ENCODE results near the gene SLC9A7.
"Not testable (repeated sequence)": the region's sequence is repeated elsewhere in the genome, so short reads cannot be mapped to it uniquely, and the experiment has no call there.

SLC9A7 gene

DNA sequence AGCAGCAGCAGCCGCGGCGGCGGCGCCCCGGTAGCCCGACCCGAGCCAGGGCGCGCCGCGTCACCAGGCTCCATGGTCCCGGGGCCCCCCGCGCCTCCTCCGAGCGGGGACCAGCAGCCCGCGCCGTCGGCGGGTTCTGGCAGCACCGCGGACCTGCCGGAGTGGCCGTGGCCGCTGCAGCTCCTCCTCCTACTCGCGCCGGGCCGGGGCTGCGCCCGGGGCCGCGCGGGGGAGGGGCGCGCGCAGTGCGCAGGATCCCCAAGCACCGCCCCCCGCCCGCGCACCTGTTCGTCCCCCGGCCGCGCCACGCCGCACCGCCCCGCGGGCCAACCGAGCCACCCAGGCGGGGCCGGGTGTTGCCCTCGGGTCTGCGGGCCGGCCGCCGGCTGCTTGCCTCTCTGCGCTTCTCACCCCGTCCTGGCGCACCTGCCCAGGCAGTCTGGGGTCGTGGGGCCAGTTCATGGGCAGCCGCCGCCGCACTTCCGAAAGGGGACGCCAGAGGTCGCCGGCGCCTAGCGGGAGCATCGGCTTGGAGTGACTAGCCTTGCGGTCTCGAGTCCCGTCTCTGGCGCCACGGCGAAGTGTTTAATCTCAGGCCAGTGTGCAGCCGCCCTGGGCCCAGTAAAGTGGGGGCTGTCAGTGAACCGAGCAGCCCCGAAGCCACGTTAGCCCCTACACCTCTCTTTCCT is at the start of gene SLC9A7:
TSS of gene SLC9A7 (minus strand) at position 163 of the 689 bp plus-strand sequence. CDS start at position 74, 89 bp downstream.
- DNase-seq: peak; percentile 65

DNA sequence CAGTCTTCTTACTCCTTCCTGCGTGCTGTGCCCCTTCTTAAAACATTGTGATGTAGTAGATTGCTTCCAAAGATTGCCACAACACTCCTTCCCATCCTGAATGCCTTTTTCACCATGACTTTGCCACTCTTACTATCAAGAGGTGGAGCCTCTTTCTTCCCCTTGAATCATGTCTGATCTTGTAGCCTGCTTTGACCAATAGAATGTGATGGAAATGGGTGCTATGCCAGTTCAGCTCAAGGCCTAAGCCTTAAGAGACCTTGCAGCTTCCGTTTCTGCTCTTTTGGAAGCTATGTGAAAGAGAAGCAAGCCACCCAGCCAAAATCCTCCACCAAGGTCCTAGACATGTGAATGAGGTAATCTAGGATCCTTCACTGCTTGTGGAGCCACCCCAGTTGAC is 46.4 kb upstream of the SLC9A7 start:
- DNase-seq: no peak

DNA sequence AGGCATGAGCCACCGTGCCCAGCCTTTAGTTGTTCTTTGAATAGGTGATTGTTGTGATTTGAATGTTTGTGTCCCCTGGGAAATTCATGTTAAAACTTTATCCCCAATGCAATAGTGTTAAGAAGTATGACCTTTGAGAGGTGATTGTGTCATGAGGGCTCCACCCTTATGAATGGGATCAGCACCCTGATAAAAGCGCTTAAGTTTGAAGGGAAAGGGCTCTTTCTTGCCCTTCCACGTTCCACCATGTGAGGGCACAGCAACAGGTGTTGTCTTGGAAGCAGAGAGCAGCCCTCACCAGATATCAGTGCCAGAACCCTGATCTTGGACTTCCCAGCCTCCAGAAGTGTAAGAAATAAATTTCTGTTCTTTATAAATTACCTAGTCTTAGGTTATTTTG is 44.2 kb upstream of the SLC9A7 start:
- DNase-seq: no peak

GRCh38 chrX:46796574-46797191 is 37.8 kb upstream of the SLC9A7 start:
- peak; percentile 62 for DNase-seq

GRCh38 chrX:46793386-46794143 is 34.6 kb upstream of the SLC9A7 start:
- no peak for DNase-seq

DNA sequence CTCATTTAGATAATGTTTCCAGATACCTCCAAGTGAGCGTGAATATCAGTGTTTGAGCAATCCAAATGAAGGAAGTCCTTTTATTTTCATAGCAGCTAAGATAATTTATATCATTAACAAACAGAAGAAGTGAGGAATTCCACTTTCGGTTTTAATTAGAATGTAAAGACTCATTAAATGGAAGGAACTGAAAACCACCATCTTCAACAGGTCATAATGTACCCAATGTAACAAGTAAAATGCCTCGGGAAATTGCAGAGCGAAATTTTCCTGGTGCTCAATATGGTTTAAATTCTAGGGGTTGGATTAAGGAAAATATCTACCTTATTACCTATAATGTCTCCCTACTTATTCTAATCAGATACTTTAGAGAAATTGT is 33.9 kb upstream of the SLC9A7 start:
- DNase-seq: no peak

- DNase-seq: no peak
Measured at GRCh38 chrX:46791927-46792809, 33.2 kb upstream of the SLC9A7 start.

DNA sequence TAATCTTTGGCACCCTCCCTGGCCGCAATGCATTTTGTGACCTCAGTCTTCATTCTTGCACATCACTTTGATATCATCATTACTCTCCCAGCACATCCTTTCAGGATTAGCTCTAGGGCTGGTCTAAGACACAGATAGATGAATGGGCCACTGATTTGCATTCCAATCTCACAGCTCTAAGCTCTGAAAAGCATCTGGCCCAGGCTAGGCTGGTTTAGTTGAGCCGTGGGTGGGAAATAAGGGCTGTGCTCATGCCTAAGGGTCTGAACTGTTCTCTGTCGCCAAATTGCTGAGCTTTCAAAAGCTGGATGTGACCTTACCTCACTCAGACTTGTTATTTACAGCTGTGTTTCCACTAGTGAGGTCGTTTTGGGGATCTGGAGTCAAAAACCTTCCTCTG is 30.0 kb upstream of the SLC9A7 start:
- DNase-seq: no peak

DNA sequence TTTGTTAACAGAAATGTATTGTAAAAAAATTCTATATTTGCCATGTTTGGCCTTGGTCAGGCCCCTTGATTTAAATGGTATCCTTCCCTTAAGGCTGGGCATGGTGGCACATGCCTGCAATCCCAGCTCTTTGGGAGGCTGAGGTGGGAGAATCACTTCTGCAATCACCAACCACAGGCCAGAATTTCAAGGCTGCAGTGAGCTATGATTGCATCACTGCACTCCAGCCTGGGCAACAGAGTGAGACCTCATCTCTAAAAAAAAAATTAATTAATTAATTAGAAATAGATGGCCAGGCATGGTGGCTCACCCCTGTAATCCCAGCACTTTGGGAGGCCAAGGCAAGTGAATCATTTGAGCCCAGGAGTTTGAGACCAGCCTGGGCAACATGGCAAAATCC is 25.5 kb upstream of the SLC9A7 start:
- DNase-seq: not testable (repeated sequence)

- no peak for DNase-seq
Measured at GRCh38 chrX:46782034-46782433, 23.1 kb upstream of the SLC9A7 start.

DNA sequence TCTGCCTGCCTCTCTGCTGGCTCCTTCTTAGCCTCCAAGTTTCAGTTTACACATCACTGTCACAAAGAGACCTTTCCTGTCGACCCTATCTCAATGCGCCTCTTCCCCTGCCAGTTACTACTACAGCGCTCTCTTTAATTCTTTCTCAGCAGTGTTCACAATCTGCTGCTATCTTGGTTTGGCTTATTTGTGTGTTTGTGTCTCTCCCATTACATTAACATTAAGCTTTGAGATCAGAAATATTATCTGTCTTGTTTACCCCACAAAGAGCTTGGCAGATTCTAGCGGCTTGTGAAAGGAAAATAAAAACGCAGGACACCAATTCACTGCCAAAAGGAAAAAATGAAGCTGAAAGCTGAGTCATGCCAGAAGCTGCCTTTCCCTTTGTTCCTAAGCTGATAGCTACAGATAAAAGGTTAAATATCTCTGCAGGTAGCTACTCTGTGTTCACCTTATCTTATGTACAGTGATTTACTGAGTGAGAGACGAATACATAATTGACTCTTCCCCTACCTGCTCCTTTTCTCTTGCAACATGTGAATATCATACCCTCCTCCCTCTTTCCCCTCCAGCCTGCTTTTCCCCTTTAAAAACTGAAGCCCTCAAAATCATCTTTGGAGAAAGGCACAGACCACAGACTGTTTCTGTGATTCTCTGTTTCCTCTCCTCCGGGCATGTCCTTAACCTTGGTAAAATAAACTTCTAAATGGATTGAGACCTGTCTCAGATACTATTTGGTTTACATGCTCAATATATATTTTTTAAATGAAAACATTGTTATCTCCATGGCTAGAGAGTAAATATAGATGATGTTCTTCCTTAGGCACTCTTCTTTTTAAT is 19.3 kb upstream of the SLC9A7 start:
- DNase-seq: no peak

GRCh38 chrX:46770817-46771163 is 11.9 kb upstream of the SLC9A7 start:
- no peak for DNase-seq

DNA sequence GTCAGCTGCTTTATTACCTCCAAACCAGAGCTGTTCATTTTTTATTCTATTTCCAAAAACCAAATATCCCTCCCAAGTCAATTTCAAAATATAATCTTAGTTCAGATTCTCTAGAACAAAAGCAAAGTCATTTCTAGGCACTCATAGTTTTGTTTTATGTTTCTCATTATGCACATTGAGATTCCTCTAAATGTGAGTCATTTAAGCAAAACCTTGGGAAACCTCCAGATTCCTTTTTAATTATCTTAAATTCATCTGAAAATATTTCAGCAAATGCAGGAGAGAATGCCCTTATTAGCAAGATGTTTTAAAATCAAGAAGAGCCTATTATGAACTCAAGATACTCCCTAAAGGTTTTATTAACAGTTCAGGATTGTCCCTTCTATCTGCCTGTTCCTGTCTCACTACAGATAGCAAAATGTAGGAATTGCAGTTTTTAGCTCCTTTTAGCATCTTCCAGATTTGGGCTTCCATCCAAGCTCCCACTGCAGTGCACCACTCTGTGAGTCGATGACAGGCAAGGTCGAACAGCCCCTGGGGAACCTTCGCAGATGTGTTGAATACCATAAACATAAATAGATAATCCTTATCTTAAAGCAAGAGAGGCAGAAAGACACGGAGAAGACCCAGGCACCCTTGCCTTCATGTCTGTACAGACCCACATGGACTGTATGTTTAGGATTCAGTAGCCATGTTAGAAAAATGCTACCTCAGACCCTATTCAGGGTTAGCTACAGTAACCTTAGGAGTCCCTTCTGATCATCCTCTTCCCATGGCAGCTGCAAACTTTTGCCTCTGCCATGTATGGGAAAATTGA is 11.3 kb upstream of the SLC9A7 start:
- DNase-seq: no peak

DNA sequence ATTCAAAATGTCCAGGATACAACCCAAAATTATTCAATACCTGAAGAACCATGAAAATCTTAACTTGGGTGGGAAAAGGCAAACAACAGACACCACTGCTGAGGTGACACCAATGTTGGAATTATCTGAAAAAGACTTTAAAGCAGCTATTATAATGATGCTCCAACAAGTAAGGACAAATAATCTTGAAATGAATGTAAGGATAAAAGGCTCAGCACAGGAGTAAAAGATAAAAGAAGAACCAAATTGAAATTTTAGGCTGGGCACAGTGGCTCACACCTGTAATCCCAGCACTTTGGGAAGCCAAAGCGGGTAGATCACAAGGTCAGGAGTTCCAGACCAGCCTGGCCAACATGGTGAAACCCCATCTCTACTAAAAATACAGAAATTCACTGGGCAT is 4.0 kb upstream of the SLC9A7 start:
- no peak for DNase-seq

DNA sequence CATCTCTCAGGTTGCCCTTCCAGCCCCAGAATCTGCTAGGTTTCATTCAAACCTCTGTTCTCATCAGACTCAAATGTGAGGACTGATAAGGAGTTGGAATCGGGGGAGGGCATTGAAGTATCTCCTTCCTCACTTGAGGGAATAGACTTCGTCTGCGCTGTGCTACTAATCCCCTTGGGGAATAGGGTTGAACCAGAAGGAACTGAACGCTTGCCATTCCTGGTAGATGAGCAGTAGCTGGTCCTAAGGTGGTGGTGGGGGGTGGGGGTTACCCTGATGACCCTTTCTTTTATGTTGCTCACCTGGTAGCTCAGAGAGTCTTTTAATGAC is 692 bp upstream of the SLC9A7 start:
- no peak for DNase-seq

- DNase-seq: no peak
Measured at GRCh38 chrX:46758163-46758955, 559 bp downstream of the SLC9A7 start.

GRCh38 chrX:46757593-46757992 is 1.3 kb downstream of the SLC9A7 start:
- DNase-seq: no peak

- no peak for DNase-seq
Measured at GRCh38 chrX:46757052-46757451, 1.9 kb downstream of the SLC9A7 start.

DNA sequence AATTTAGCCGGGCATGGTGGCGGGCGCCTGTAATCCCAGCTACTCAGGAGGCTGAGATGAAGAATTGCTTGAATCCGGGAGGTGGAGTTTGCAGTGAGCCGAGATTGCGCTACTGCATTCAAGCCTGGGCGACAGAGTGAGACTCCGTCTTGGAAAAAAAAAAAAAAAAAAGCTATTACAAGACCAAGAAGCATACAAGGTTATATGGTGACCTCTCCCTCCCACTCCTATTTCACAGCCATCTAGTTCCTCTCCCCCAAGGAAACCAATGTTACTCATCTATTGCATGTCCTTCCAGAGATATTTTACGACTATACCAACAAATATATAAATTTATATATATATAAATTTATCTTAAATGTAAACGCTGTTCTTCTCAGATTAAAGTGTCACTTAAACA is 3.2 kb downstream of the SLC9A7 start:
- no peak for DNase-seq

- DNase-seq: no peak
Measured at GRCh38 chrX:46754586-46755061, 4.3 kb downstream of the SLC9A7 start.

GRCh38 chrX:46754036-46754435 is 4.9 kb downstream of the SLC9A7 start:
- peak; percentile 8 for DNase-seq

All from NCI-H1092 (cell line).